Sigmoid colon (tissue), 4 donors: ENCODE data around the gene FOXD2.

Experiments
- EP300 ChIP-seq, 4 donors: sonication (generic); formaldehyde crosslinking; IDR thresholded peaks; one replicate each; pipeline ENCODE4 v1.6.1; 2017; ENCODE audit warnings: antibody characterized with exemption in 4 of 4
- POLR2A ChIP-seq, 2 donors: fragments of 450-650 bp; IDR thresholded peaks; one replicate each; pipeline ENCODE4 v1.6.1; 2016; ENCODE audit warnings: antibody characterized with exemption in 2 of 2, mild to moderate bottlenecking in 2 of 2, moderate library complexity in 2 of 2
- TF ChIP-seq, protein P1 (sequence below), 4 experiments: fragments of 450-650 bp in 3 of 4; fragments of 200-600 bp in 1 of 4; IDR thresholded peaks; one replicate each; pipeline ENCODE4 v1.5.1; 2016 to 2019; ENCODE audit warnings: antibody characterized with exemption in 4 of 4, mild to moderate bottlenecking in 3 of 4, moderate library complexity in 2 of 4

DNA sequence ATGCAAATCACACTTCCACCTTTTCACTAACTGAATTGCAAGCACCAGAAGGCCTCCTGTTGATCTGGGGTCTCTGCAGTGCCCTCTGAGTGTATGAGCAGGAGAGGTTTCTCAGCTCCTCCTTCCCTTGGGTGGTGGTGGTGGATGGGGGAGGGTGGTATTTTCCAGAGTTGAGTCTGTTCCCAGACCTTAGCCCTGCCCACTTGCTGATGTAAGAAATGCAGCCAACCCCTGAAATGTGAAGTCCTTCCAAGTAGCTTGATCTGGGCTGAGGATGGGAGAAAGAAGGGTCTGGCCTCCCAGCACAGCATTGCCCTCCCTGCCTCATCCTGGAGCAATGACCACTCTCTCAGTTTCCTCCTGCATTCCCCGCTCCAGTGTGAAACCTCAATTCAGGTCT, 6.3 kb upstream of the FOXD2 start:
- TF ChIP-seq EP300 (IDR thresholded peaks at IDR 0.05) (no peak), POLR2A (IDR thresholded peaks at IDR 0.05) (no peak)
- TF ChIP-seq, protein P1, sequence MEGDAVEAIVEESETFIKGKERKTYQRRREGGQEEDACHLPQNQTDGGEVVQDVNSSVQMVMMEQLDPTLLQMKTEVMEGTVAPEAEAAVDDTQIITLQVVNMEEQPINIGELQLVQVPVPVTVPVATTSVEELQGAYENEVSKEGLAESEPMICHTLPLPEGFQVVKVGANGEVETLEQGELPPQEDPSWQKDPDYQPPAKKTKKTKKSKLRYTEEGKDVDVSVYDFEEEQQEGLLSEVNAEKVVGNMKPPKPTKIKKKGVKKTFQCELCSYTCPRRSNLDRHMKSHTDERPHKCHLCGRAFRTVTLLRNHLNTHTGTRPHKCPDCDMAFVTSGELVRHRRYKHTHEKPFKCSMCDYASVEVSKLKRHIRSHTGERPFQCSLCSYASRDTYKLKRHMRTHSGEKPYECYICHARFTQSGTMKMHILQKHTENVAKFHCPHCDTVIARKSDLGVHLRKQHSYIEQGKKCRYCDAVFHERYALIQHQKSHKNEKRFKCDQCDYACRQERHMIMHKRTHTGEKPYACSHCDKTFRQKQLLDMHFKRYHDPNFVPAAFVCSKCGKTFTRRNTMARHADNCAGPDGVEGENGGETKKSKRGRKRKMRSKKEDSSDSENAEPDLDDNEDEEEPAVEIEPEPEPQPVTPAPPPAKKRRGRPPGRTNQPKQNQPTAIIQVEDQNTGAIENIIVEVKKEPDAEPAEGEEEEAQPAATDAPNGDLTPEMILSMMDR (IDR thresholded peaks at IDR 0.05): no peak
